GM19438 (cell line): Measurements from ENCODE around the gene TNFRSF12A.
A peak's percentile ranks its signal among the peaks of the same experiment; 100 is the strongest.

Experiments
- ATAC-seq: cut with Tn5 transposase; IDR thresholded peaks from one replicate; pipeline ENCODE4 v1.9.1; 2021; ENCODE audit warnings: low read depth; ENCODE audit not compliant: unreplicated experiment

TNFRSF12A gene, protein sequence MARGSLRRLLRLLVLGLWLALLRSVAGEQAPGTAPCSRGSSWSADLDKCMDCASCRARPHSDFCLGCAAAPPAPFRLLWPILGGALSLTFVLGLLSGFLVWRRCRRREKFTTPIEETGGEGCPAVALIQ

DNA sequence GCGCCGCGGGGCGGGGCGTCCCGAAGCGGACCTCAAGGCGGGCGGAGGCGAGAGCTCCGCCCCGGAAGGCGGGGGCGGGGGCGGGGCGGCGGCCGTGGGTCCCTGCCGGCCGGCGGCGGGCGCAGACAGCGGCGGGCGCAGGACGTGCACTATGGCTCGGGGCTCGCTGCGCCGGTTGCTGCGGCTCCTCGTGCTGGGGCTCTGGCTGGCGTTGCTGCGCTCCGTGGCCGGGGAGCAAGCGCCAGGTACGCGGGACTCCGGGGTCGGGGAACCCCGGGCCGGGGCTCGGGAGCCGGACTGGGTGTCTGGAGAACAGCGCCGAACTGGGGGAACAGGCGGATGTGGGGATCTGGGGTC, at the start of gene TNFRSF12A:
TNFRSF12A (plus strand) TSS at position 122 of the 357 bp plus-strand sequence; CDS start at position 152, 30 bp downstream.
- no peak for ATAC-seq

DNA sequence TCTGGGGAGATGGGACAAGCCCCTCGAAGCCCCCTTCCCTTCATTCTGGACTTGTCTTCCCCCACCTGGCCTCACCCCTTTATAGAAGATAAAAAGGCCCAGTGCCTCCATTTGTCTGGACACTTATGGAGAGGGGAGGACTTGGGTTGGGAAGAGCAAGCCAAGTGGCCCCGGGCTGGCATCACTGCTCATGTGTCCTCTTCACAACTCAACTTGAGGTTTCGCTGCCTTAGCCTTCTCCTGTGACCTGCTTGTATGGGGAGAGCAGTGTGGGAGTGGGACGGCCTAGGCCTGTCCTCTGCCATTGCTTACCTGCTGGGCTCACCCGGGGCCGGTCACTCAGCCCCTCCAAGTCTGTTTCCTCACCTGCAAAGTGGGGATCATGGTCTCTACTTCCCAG, 49.6 kb upstream of the TNFRSF12A start:
- ATAC-seq: no peak

DNA sequence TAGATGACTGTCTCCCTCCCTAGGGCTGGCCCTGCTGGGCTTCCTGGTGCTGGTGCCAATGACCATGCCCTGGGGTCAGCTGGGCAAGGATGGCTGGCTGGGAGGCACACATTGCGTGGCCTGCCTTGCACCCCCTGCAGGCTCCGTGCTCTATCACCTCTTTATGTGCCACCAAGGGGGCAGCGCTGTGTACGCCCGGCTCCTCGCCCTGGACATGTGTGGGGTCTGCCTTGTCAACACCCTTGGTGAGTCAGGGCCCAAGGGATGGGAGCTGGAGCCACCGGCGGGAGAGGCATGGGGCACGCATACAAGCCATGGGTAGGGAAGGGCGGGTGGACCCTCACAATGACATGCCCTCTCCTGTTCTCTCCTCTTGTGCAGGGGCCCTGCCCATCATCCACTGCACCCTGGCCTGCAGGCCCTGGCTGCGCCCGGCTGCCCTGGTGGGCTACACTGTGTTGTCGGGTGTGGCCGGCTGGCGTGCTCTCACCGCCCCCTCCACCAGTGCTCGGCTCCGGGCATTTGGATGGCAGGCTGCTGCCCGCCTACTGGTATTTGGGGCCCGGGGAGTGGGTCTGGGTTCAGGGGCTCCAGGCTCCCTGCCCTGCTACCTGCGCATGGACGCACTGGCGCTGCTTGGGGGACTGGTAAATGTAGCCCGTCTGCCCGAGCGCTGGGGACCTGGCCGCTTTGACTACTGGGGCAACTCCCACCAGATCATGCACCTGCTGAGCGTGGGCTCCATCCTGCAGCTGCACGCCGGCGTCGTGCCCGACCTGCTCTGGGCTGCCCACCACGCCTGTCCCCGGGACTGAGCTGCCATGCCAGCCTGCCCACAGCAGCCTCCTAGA, 48.8 kb upstream of the TNFRSF12A start:
- ATAC-seq: no peak

DNA sequence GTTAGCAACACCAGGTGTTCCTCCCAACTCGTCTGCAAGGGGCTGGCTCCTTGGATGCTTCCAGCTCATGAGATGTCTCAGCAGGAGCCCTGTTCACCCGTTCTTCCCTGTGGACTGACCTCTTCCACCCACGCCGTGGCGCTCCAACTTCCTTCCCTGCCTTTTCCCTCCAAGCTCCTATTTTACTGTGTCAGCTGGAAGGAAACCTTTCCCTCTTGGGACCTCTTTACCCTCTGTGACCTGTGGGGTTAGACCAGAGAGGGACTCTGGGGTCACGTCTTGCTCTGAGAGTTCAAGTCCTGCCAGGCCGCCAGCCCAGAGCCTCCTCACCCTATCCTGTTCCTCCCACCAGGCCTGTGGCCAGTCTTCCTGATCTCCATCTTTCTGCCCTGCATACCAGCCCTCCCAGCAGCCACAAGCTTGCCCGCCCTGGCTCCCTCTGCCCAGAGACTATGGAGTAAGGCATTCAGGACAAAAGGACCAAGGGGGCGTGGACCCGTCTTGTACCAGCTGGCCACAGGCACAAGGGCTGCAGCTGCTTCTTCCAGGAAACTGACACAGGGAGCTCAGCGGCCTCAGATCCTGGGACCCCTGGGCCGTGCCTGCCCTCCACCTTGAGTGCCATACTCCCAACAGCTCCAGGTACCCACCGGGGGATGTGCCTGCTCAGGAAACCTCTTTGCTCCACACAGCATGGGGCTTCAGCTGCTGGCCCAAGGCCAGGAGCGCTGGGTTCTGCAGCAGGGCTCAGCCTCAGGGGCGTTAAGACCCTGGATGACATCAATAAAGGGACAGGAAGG, 48.0 kb upstream of the TNFRSF12A start:
- no peak for ATAC-seq

DNA sequence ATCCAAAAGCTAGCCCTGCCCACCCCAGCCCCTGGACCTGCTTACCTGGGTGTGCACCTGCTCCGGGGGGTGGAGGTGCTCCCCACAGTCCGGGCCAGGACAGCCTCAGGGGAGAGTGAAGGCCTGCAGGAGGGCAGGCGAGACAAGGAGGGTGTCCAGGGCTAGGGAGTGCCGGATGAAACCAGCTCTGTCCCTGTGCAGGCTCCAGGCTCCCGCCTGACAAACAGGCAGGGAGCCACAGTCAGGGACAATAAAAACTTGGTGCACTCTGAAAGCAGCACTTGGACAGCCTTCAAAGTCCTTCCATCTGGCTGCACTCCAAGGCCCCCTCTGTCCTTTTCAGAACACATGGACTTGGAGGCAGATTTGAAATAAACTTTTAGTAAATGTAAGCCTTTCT, 47.1 kb upstream of the TNFRSF12A start:
- no peak for ATAC-seq

DNA sequence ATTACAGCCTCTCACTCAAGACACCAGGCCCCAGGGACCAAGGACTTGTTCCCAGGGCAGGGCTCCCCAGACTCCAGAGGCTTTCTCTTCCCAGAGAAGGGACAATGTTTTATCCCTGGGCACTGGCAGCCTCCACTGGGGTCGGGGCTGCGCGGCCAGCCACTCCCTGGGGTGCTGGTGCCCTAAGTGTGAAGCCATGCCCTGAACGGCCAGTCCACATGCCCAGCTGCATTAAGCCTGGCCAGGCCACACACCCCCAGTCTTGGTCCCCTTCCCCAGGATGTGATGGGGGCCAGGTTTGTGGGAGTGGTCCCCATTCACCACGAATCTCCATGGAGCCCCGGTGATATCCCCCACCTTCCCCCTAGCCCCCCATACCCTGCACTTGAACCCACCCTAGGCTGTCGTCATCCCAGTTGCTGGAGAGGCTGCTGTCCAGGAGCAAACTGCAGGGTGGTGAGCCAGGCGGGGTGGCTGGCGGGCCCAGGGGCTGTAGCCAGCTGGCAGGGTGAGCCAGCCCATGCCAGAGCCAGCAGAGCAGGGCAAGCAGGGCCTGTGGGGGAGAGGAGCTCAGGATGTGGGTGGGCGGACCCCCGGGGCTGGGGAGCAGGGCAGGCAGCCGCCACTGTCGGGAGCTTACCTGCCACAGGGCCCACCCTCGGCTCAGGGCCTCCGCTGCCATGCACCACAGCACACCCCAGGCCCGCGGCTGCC, 46.4 kb upstream of the TNFRSF12A start:
- ATAC-seq: no peak

DNA sequence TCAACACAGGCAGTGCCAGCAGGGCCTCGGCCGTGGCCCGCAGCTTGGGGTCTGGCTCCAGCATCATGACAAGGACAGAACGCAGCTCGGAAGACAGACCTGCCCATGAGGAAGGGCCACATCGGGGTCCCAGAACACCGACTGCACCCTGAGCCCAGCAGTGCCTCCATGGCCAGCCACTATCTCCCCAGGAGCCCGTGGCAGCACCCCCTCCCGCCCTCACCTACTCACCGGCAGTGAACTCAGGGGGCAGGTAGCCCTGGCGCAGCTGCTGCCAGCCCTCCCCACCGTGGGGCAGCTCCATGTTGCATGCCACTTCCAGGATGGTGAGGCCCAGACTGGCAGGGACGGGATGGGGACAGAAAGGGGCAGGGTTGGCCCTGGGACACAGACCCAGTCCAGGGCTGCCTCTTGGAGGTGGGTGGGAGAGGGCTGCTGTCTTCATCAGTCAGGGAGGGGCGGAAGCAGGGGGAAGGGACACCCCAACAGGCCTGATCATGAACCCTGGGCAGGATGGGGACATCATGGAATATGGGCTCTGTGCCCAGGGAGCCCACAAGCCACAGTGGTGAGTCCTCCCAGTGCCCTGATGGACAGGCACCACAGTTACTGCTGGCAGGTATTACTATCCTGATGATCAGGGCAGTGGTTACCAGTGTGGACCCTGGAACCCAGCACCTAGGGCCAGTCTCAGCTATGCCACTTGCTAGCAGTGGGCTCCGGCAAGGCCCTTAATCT, 45.7 kb upstream of the TNFRSF12A start:
- no peak for ATAC-seq

DNA sequence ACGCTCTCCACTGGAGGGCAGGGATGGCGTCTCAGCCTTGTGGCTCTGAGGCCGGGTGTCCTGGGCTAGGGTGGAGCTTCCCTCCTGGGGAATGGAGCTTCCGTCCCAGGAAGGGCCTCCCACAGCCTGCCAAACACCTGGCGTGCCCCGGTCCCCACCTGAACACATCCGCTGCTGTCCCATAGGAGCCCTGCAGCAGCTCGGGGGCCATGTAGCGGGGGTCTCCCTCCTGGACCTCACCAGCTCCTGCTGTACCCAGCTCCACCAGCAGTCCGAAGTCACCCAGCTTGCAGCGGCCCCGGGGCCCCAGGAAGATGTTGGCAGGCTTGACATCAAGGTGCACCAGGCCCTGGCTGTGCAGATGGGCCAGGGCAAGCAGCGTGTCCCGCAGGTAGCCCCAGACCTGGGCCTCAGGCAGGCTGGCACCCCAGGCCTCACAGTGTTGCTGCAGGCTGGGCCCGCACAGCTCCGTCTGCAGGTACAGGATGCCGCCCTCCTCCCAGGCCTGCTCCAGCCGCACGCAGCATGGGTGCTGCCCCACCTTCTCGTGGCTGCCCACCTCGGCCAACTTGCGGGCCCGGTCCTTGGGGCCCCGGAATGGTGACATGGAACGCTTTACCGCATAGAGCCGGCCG, 44.9 kb upstream of the TNFRSF12A start:
- ATAC-seq: no peak

DNA sequence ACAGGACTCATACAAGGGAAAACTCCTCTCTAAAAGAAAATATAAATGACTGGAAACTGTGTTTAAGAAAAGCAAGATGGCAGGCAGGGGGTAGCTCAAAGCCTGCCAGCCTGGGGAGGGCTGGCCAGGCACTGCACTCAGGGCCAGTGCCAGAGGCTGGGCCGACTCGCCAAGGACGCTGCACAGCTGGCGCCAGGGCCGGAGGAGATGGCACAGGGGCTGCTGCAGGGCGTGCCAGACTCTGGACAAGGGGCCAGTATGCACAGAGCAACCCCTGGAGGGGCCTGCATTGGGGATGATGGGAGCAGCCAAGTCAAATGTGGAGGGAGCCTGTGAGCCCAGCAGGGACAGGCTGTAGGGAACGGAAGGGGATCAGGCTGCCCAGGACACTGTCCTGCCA, 44.0 kb upstream of the TNFRSF12A start:
- no peak for ATAC-seq

DNA sequence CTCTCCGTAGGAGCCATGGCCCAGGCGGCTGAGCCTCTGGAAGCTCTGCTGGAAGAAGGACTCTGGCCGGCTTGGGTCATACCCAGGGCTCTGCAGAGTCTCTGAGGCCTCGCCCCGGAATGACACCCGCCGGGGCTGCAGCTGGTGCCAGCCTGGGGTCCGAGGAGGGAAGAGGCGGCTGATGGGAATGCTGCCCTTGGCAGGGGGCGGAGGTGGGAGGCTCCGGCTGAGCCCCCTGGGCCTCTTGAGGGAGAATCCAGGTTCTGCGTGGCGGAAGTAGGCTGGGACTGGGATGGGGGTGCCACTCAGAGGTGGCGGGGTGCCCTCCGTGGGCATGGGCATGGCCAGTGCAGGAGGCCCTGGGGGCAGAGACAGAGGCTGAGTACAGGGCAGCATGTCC, 43.5 kb upstream of the TNFRSF12A start:
- ATAC-seq: no peak

DNA sequence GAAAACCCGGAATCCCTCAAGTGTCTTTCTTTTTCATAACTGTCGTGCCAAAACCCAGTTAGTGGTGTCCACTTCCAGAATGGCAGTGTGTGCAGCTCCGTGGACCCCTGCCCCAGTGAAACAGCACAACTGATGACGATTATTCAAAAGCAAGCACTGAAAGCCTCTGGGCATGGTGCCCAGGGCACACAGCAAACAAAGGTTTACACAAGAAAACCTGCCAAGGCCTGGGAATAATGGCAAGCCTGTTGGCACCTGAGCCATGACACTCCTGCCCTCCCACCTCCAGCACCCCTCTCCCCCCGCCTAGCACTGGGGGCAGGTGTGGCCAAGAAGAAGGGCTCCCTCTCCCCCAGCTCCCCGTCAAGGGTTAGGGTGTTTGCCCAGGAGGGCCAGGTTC, 42.7 kb upstream of the TNFRSF12A start:
- no peak for ATAC-seq

DNA sequence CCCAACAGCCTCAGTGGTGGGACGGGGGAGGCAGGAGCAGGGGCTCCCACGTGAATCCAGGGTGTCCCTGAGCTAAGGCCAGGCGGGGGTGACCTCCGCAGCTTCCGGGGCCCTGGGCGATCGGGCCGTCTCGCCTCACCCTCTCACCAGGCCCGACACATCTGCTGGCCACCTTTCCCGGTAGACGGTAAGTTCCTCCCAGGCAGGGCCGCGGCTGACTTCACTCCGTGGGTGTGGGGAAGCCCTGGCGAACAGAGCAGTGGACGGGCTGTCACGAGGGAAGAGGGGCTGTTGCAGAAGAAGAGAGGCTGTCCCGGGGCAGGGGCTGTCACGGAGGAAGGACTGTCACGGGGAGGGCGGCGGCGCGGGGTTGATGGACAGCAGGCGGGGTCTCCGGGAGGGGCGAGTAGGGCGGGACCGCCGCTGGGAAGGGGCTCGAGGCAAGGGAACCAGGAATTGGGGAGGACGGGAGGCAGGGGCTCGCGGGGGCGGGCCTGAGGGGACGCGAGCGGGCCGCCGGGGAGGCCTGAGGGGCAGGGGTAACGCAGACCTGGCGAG, 40.4 kb upstream of the TNFRSF12A start:
- ATAC-seq: no peak

DNA sequence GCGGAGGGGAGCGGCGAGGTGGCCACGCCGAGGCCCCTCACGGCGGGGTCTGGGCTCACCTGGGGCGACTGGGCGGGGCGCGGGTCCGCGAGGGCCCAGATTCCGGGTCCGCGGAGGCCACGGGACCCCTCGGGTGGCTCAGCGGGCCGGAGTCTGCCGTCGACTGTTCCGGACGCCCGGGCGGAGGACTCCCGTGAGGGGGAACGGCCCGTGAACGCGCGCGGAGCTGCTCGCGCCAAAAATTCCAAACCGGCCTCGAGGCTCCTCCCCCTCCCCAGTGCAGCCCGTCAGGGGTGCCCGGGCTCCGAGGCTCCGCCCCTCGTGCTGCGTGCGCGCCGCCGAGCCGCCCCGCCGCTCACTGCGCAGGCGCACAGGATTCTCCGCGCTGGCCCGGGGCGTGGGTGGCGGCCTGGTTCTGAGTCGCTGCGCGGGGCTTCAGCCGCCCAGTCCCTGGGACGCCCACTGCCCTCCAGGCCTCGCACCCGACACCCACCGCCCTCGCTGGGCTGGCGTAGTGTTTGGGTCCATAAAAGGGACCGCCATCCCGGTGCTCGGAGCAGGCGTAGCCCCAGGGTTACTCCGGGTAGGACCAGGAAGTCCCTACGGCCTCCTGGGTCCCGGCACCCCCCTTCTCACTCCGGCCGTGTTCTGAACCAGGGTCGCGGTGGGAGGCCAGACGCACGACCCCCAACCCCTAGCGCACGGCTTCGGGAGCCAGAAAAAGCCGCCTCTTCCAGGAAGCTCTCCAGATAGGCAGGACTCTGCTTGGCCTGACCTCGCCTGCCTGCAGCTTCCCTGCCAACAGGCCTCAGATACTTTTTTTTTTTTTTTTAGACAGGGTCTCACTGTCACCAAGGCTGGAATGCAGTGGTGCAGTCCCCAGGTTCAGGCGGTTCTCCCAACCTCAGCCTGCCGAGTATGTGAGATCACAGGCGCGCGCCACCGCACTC, 39.7 kb upstream of the TNFRSF12A start, which contains the start of gene PKMYT1:
PKMYT1 (minus strand) TSS at position 220 of the 950 bp plus-strand sequence. CDS start 789 bp downstream, outside the sequence.
- peak; percentile 56 for ATAC-seq

DNA sequence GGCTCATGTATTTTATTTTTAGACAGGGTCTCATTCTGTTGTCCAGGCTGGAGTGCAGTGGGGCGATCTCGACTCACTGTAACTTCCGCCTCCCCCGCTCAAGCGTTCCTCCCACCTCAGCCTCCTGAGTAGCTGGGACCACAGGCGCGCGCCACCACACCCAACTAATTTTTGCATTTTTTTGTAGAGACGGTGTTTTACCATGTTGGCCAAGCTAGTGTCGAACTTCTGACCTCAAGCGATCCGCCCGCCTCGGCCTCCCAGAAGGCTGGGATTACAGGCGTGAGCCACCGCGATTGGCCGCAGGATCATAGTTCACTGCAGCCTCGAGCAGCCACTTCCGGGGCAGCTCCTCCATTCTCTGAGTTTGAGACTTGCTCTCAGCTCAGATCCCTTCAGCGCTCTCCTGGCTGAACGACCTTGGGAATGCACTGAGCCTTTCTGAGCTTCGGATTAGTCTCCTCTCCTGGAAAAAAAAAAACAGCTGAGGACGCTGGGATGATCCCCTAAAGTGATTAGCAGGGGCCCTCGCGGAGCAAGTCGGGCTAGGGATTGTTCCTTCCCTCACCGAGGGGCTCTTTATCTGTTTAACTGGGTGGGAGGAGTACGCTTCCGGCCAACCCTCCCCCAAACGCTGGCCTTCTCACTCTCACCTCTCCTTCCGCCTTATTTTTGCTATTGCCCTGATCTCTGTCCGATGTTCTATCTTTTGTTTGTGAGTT, 38.8 kb upstream of the TNFRSF12A start:
- ATAC-seq: no peak

DNA sequence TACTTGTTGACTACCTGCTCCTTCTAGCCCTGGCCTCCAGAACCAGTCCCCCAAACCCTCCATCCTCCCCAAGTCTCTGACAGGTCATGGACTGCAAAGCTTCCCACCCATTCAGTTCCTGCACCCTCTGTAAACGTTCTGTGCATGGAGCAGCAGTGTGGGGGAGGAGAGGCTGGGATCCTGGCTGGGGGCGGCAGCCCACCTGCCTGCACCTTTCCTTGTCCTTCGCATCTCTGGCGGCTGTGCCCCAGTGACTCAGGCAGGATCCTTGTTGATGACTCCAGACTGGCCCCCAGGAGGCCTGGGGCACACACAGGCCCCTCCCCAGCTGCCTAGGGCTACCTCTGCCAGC, 38.3 kb upstream of the TNFRSF12A start:
- ATAC-seq: no peak

DNA sequence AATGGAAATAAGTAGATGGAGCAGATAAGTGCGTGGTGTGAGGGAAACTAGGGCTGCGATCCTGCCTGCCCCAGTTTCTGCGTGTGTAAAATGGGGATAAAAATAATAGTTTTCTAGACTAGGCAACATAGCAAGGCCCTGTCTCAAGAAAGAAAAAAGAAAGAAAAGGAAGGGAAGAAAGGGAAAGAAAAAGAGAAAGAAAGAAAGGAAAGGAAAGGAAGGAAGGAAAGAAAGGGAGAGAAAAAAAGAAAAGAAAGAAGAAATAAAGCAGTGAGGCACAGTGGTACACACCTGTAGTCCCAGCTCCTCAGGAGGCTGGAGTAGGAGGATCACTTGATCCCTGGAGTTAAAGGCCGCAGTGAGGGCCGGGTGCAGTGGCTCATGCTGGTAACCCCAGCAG, 37.8 kb upstream of the TNFRSF12A start:
- ATAC-seq: no peak

DNA sequence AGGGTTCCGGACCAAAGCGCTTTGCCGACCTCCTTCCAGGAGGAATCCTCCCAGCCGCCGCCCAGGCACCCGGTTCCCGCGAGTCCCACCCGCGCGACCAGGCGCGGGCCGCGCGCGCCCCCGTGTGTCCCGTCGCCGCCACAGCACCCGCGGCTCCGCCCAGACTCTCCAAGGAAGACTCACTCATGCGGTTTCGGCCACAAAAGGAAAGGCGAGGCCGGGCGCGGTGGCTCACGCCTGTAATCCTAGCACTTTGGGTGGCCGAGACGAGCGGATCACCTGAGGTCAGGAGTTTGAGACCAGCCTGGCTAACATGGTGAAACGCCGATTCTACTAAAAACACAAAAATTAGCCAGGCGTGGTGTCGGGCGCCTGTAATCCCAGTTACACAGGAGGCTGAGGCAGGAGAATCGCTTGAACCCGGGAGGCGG, 36.4 kb upstream of the TNFRSF12A start:
- ATAC-seq: no peak

DNA sequence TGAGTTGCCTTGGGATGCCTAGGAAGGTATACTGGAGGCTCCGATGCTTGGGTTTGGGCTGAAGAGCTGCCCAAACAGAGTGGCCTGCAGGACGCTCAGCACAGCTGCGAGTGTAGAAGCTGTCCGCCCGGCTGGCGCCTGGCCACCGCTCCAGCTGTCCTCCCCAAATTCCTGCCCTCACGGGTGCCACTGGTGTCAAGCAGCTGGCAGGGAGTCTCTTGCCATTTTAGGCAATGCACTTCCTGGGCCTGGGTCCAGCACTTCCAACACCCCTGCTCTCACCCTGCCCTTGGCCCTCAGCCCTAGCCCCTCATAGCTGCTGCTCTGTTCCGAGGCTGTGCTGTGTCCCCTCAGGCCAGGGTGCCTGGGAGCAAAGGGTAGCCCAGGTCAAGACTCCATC, 34.7 kb upstream of the TNFRSF12A start:
- no peak for ATAC-seq
